Esophagus muscularis mucosa (tissue), 4 donors: ENCODE results near the gene ISOC2. TPM values are rescaled to one million over a fixed set of nuclear protein-coding genes. Genes with fewer than 3 reads are reported as not detected.
"Not testable (repeated sequence)": the region's sequence is repeated elsewhere in the genome, so short reads cannot be mapped to it uniquely, and the experiment has no call there.

Source experiments
- DNase-seq: peaks from one replicate; pipeline ENCODE4 v3.0.0-alpha.2; 2017; ENCODE audit errors: extremely low spot score
- H3K27ac ChIP-seq, 4 donors: fragments of 200-600 bp; sonication (generic); replicated peaks in 1 of 4; 1 replicate in 3 of 4; 2 replicates in 1 of 4; pipeline ENCODE4 v1.5.1; 2016 to 2019; ENCODE audit warnings: mild to moderate bottlenecking in 1 of 4
- H3K27me3 ChIP-seq, 4 donors: fragments of 200-600 bp; sonication (generic); one replicate each; pipeline versions ENCODE4 v1.5.1 to v1.6.0; 2016 to 2019
- H3K36me3 ChIP-seq, 4 donors: fragments of 200-600 bp; sonication (generic); one replicate each; pipeline ENCODE4 v1.5.1; 2016 to 2019
- H3K4me1 ChIP-seq, 4 donors: fragments of 200-600 bp; sonication (generic); one replicate each; pipeline ENCODE4 v1.5.1; 2016 to 2019
- H3K4me3 ChIP-seq, 4 donors: fragments of 200-600 bp; sonication (generic); 1 replicate in 2 of 4; 2 replicates in 2 of 4; pipeline ENCODE4 v1.5.1; 2016 to 2019; ENCODE audit warnings: mild to moderate bottlenecking in 4 of 4, moderate library complexity in 1 of 4
- H3K9me3 ChIP-seq, 4 donors: fragments of 200-600 bp; sonication (generic); 1 replicate in 3 of 4; 2 replicates in 1 of 4; pipeline ENCODE4 v1.5.1; 2016 to 2019
- CTCF ChIP-seq, 3 experiments: fragments of 200-600 bp in 2 of 3; fragments of 450-650 bp in 1 of 3; sonication (generic) in 2 of 3; IDR thresholded peaks; one replicate each; pipeline ENCODE4 v1.5.1; 2017 to 2019; ENCODE audit warnings: antibody characterized with exemption in 3 of 3, mild to moderate bottlenecking in 2 of 3, moderate library complexity in 1 of 3
- EP300 ChIP-seq: sonication (generic); formaldehyde crosslinking; IDR thresholded peaks from one replicate; pipeline ENCODE4 v1.6.1; 2017; ENCODE audit warnings: antibody characterized with exemption
- POLR2A ChIP-seq: fragments of 450-650 bp; IDR thresholded peaks from one replicate; pipeline ENCODE4 v1.6.1; 2017; ENCODE audit warnings: antibody characterized with exemption, moderate library complexity, mild to moderate bottlenecking, low read depth
- POLR2AphosphoS5 ChIP-seq, 2 donors: sonication (generic); formaldehyde crosslinking; IDR thresholded peaks; one replicate each; pipeline ENCODE4 v1.6.1; 2017; ENCODE audit warnings: antibody characterized with exemption in 2 of 2
- WGBS: methylation state at CpG from one replicate; pipeline ENCODE4 v1.1.5; 2018; 5-methylcytosine and 5-hydroxymethylcytosine counted together
- intact Hi-C: fragments of 100-400 bp; cut with DNase I; formaldehyde crosslinking; loops from one replicate; pipeline ENCODE4 v1.15.1; 2023
- total RNA-seq, 4 donors: library from RNA; depleted of rRNA; stranded (reverse); fragments of >200 nt; gene quantifications; one replicate each; pipeline versions ENCODE4 v1.1.0 to v1.2.1, GENCODE V29; 2016

The ISOC2 gene
- total RNA-seq, 4 donors from 2014 or later = 66.8 to 104 (median 77.7) TPM

- H3K27me3 ChIP-seq = peaks cover 0 to 3% (median 0%) of the 10 kb centered on the region in 4 donors
- no peaks in the 10 kb centered on the region for H3K9me3 ChIP-seq
- DNase-seq = no peak
- 27% methylated on average over 2 of the region's 2 CpGs for WGBS
- TF ChIP-seq POLR2AphosphoS5 (IDR thresholded peaks at IDR 0.05) = no peak
- no peak for TF ChIP-seq CTCF (IDR thresholded peaks at IDR 0.05)
- H3K4me1 ChIP-seq = peaks cover 5 to 38% (median 19%) of the 10 kb centered on the region in 4 donors
- no peak overlapping the region for H3K4me3 ChIP-seq
- H3K27ac ChIP-seq = no peak overlapping the region
- peaks cover 0 to 33% (median 27%) of the 10 kb centered on the region in 4 donors for H3K36me3 ChIP-seq
- intact Hi-C loops = no loop called here
Observed at GRCh38 chr19:55498246-55498840, 36.9 kb upstream of the ISOC2 start.

DNA sequence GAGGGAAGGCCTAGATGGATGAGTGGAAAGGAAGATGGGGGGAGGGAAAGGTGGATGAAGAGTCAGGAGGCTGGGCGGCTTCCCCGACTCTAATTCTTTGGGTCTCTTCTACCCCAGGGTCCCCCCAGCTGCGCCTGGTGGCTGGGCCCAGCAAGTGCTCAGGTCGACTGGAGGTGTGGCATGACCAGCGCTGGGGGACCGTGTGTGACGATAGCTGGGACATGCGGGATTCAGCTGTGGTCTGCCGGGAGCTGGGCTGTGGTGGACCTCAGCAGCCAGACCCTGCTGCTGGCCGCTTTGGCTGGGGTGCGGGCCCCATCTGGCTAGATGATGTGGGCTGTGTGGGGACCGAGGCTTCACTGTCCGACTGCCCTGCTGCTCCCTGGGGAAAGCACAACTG lies 36.3 kb upstream of the ISOC2 start:
- Histone ChIP-seq H3K36me3 (peaks cover 0 to 33% (median 27%) of the 10 kb centered on the region in 4 donors), H3K27ac (no peak overlapping the region), H3K27me3 (peaks cover 0 to 3% (median 0%) of the 10 kb centered on the region in 4 donors), H3K9me3 (no peaks in the 10 kb centered on the region), H3K4me3 (no peak overlapping the region), H3K4me1 (peaks cover 9 to 41% (median 22%) of the 10 kb centered on the region in 4 donors)
- TF ChIP-seq POLR2A (no peak), EP300 (no peak), CTCF (IDR thresholded peaks at IDR 0.05) (no peak), POLR2AphosphoS5 (IDR thresholded peaks at IDR 0.05) (no peak)
- 87% methylated on average over 9 of the region's 13 CpGs for WGBS
- intact Hi-C loops = no loop called here
- no peak for DNase-seq

DNA sequence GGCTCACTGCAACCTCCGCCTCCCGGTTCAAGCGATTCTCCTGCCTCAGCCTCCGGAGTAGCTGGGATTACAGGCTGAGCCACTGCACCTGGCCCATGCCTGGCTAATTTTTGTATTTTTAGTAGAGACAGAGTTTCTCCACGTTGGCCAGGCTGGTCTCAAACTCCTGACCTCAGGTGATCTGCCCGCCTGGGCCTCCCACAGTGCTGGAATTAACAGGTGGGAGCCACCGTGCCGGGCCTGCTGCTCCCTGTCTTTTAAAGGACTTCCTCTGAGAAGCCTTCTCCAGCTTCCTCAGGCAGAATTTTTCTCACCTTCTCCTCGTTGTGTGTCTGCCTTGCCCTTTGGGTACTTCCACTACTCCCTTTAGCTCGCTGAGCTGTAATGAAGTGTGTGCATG lies 35.4 kb upstream of the ISOC2 start:
- peaks cover 0 to 30% (median 26%) of the 10 kb centered on the region in 4 donors for H3K36me3 ChIP-seq
- intact Hi-C loops, H3K27ac ChIP-seq, H3K4me3 ChIP-seq, H3K9me3 ChIP-seq, H3K27me3 ChIP-seq, DNase-seq: not testable (repeated sequence)
- peaks cover 9 to 50% (median 32%) of the 10 kb centered on the region in 4 donors for H3K4me1 ChIP-seq
- WGBS = 79% methylated on average over 10 of the region's 10 CpGs

DNA sequence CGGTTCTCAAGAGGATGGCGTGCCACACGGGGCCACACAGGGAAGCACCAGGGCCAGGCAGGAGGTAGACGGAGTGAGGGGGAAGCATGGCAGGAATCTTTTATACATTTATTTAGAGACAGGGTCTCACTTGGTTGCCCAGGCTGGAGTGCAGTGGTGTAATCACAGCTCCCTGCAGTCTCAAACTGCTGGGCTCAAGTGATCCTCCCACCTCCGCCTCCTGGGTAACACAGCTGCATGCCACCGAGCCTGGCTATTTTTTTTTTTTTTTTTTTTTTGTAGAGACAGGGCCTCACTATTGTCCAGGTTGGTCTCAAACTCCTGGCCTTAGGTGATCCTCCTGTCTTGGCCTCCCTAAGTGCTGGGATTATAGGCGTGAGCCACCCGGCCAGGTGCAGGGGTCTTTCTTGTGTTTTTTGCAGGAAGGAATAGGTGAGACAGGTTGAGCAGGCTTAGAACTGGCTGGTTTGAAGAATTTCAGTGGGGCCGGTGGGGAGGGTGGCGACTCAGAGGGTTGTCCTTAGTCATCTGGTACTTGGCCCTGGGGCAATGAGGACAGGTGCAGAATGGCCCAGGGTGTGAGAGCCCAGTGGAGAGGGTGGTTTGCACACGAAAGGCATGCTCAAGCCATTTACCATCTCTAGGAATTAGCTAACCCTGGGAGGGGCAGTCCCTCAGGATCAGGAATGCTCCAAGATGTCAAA lies 34.4 kb upstream of the ISOC2 start:
- Histone ChIP-seq H3K27ac (no peak overlapping the region), H3K36me3 (peaks cover 0 to 20% (median 20%) of the 10 kb centered on the region in 4 donors), H3K27me3 (peaks cover 0 to 3% (median 0%) of the 10 kb centered on the region in 4 donors), H3K4me3 (no peak overlapping the region), H3K4me1 (peaks cover 16 to 60% (median 42%) of the 10 kb centered on the region in 4 donors), H3K9me3 (no peaks in the 10 kb centered on the region)
- DNase-seq = no peak
- TF ChIP-seq POLR2A = no peak
- WGBS = 93% methylated on average over 11 of the region's 11 CpGs
- intact Hi-C loops = no loop called here

- no peaks in the 10 kb centered on the region for H3K9me3 ChIP-seq
- no peak for DNase-seq
- peaks cover 0 to 7% (median 5%) of the 10 kb centered on the region in 4 donors for H3K36me3 ChIP-seq
- 21% methylated on average over 17 of the region's 22 CpGs for WGBS
- peak overlapping the region; percentile 25 to 50 (median 39) for H3K4me3 ChIP-seq
- peak overlapping the region; percentile 72 to 98 (median 96) for H3K27ac ChIP-seq
- H3K4me1 ChIP-seq = peaks cover 16 to 76% (median 57%) of the 10 kb centered on the region in 4 donors
- peaks cover 0 to 3% (median 0%) of the 10 kb centered on the region in 4 donors for H3K27me3 ChIP-seq
- intact Hi-C loops = no loop called here
- no peak for TF ChIP-seq EP300
- peak; percentile 32 to 64 for TF ChIP-seq POLR2AphosphoS5 (IDR thresholded peaks at IDR 0.05)
Observed at GRCh38 chr19:55494172-55494761, 32.8 kb upstream of the ISOC2 start.

DNA sequence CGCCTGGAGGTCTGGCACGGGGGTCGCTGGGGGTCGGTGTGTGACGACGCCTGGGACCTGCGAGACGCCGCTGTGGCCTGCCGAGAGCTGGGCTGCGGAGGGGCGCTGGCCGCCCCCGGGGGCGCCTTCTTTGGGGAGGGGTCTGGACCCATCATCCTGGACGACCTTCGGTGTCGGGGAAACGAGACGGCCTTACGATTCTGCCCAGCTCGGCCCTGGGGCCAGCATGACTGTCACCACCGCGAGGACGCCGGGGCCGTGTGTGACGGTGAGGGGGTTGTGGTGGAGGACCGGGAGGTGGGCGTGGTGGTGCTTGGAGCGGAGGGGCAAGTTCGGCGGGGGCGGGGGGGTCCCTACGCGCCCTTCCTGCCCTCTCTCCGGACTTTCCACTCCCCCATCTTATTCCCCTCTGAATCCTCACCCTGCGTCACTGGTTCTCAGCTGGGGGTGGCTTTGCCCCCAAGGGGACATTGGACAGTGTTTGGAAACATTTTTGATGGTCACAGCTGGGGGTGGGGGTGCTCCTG lies 32.3 kb upstream of the ISOC2 start:
- H3K36me3 ChIP-seq = peaks cover 0 to 4% (median 2%) of the 10 kb centered on the region in 4 donors
- H3K27ac ChIP-seq = peak overlapping the region; percentile 72 to 98 (median 96)
- TF ChIP-seq CTCF (IDR thresholded peaks at IDR 0.05) = no peak
- no peak for TF ChIP-seq POLR2A
- TF ChIP-seq POLR2AphosphoS5 (IDR thresholded peaks at IDR 0.05) = no peak
- TF ChIP-seq EP300 = no peak
- no peaks in the 10 kb centered on the region for H3K9me3 ChIP-seq
- DNase-seq = no peak
- H3K4me3 ChIP-seq = peak overlapping the region; percentile 20 to 50 (median 32)
- H3K4me1 ChIP-seq = peaks cover 16 to 76% (median 61%) of the 10 kb centered on the region in 4 donors
- intact Hi-C loops = no loop called here
- H3K27me3 ChIP-seq = peaks cover 0 to 3% (median 0%) of the 10 kb centered on the region in 4 donors
- 45% methylated on average over 13 of the region's 38 CpGs for WGBS
